Endothelial cell of umbilical vein (primary cell): ENCODE measurements around the gene HS6ST2. TPM values are rescaled to one million over a fixed set of nuclear protein-coding genes. Genes with fewer than 3 reads are reported as not detected.

Experiments
- BruUV-seq: library from RNA; stranded (reverse); fragments of 400-500 nt; replicated peaks from 2 replicates; lab custom pipeline; 2021; lab: Mats Ljungman, UMichigan
- CTCF ChIA-PET: fragments of 300-600, 350-600 bp; sonication (Branson Sonifier 250); formaldehyde crosslinking; loops from one replicate; lab custom pipeline; 2021; ENCODE audit warnings: antibody characterized with exemption, inconsistent platforms; lab: Charles Lee
- POLR2A ChIA-PET: fragments of 300-600, 350-600 bp; sonication (Branson Sonifier 250); formaldehyde crosslinking; loops from one replicate; lab custom pipeline; 2021; ENCODE audit warnings: antibody characterized with exemption, inconsistent platforms; lab: Charles Lee
- DNase-seq: peaks from one replicate; pipeline ENCODE4 v3.0.0-alpha.2; 2011; ENCODE audit warnings: low read depth, low spot score
- FAIRE-seq: peaks from 2 replicates; lab custom pipeline; 2011; peaks lifted over from hg19 to GRCh38; lab: Jason Lieb, UNC
- H2AFZ ChIP-seq: 2 replicates; pipeline ENCODE4 v1.6.0; 2012; ENCODE audit warnings: low read depth, low read length, control low read depth, inconsistent platforms
- H3K27ac ChIP-seq: 2 replicates; pipeline ENCODE4 v1.5.1; 2011; ENCODE audit warnings: low read depth, mild to moderate bottlenecking, control low read depth, low read length, moderate library complexity; ENCODE audit not compliant: insufficient read depth
- H3K27me3 ChIP-seq, 2 experiments: 2 replicates each; pipeline versions ENCODE4 v1.6.0 to v1.6.1; 2011; ENCODE audit warnings: low read length in 2 of 2, mixed read lengths in 1 of 2; ENCODE audit not compliant: control insufficient read depth in 2 of 2, insufficient read depth in 2 of 2
- H3K36me3 ChIP-seq, 2 experiments: 2 replicates in 1 of 2; 3 replicates in 1 of 2; pipeline ENCODE4 v1.5.1; 2011; ENCODE audit warnings: low read length in 2 of 2, mild to moderate bottlenecking in 1 of 2, moderate library complexity in 1 of 2; ENCODE audit not compliant: control insufficient read depth in 2 of 2, insufficient read depth in 2 of 2; ENCODE audit errors: extremely low read depth in 1 of 2
- H3K4me1 ChIP-seq: 3 replicates; pipeline ENCODE4 v1.5.1; 2011; ENCODE audit warnings: mild to moderate bottlenecking, low read length; ENCODE audit not compliant: control insufficient read depth, insufficient read depth; ENCODE audit errors: extremely low read depth
- H3K4me2 ChIP-seq: 2 replicates; pipeline ENCODE4 v1.6.1; 2011; ENCODE audit warnings: low read length, control low read depth, mixed read lengths; ENCODE audit not compliant: insufficient read depth
- H3K4me3 ChIP-seq, 3 experiments: fragments of 200-600 bp in 1 of 3; sonication (generic), shearing (Covaris generic) in 1 of 3; replicated peaks in 1 of 3; 2 replicates each; pipeline ENCODE4 v1.5.1; 2011 to 2016; ENCODE audit warnings: control low read depth in 3 of 3, low read length in 3 of 3, mild to moderate bottlenecking in 2 of 3, inconsistent platforms in 1 of 3, low read depth in 1 of 3, moderate library complexity in 1 of 3; ENCODE audit not compliant: insufficient read depth in 1 of 3
- H3K79me2 ChIP-seq: 2 replicates; pipeline ENCODE4 v1.6.0; 2012; ENCODE audit warnings: low read length, inconsistent platforms; ENCODE audit not compliant: control insufficient read depth, insufficient read depth
- H3K9ac ChIP-seq: replicated peaks from 2 replicates; pipeline ENCODE3; 2011; ENCODE audit warnings: low read length, control low read depth; ENCODE audit not compliant: insufficient read depth; ENCODE audit errors: extremely low read depth
- H3K9me1 ChIP-seq: replicated peaks from 3 replicates; pipeline ENCODE4 v1.6.0; 2011; ENCODE audit warnings: mild to moderate bottlenecking, low read length; ENCODE audit not compliant: control insufficient read depth, insufficient read depth; ENCODE audit errors: extremely low read depth
- H3K9me3 ChIP-seq: replicated peaks from 2 replicates; pipeline ENCODE4 v1.5.1; 2012; ENCODE audit warnings: low read length, inconsistent platforms; ENCODE audit not compliant: control insufficient read depth, insufficient read depth
- H4K20me1 ChIP-seq: replicated peaks from 2 replicates; pipeline ENCODE3; 2011; ENCODE audit warnings: mild to moderate bottlenecking, low read length; ENCODE audit not compliant: control insufficient read depth, insufficient read depth; ENCODE audit errors: extremely low read depth
- CTCF ChIP-seq, 2 donors: IDR thresholded peaks; 1 replicate in 1 of 2; 2 replicates in 1 of 2; pipeline ENCODE4 v1.5.1; 2011; ENCODE audit warnings: low read length in 2 of 2, mild to moderate bottlenecking in 2 of 2, moderate library complexity in 2 of 2, control low read depth in 1 of 2, inconsistent platforms in 1 of 2, low read depth in 1 of 2; ENCODE audit not compliant: insufficient read depth in 1 of 2; ENCODE audit errors: extremely low read depth in 1 of 2
- EZH2 ChIP-seq: IDR thresholded peaks from 2 replicates; pipeline ENCODE4 v1.6.1; 2012; ENCODE audit warnings: borderline replicate concordance, low read depth, mild to moderate bottlenecking, moderate library complexity, low read length, inconsistent platforms; ENCODE audit not compliant: severe bottlenecking
- FOS ChIP-seq: IDR thresholded peaks from 2 replicates; pipeline ENCODE4 v1.6.1; 2011; ENCODE audit warnings: mild to moderate bottlenecking, low read length, moderate library complexity, borderline replicate concordance; ENCODE audit not compliant: insufficient read depth
- GATA2 ChIP-seq: IDR thresholded peaks from 2 replicates; pipeline ENCODE4 v1.7.0; 2011; ENCODE audit warnings: low read depth, mild to moderate bottlenecking, moderate library complexity, mixed read lengths, low read length; ENCODE audit not compliant: insufficient read length, insufficient read depth
- JUN ChIP-seq: IDR thresholded peaks from 2 replicates; pipeline ENCODE4 v1.6.1; 2011; ENCODE audit warnings: borderline replicate concordance, low read depth; ENCODE audit not compliant: insufficient read length, insufficient read depth
- MAX ChIP-seq: IDR thresholded peaks from 2 replicates; pipeline ENCODE4 v1.6.1; 2011; ENCODE audit not compliant: insufficient read depth, insufficient read length
- POLR2A ChIP-seq: IDR thresholded peaks from 2 replicates; pipeline ENCODE4 v1.6.1; 2012; ENCODE audit warnings: low read depth, mild to moderate bottlenecking, control low read depth, low read length
- POLR2AphosphoS5 ChIP-seq: IDR thresholded peaks from 2 replicates; pipeline ENCODE4 v1.6.1; 2012; ENCODE audit warnings: low read depth, mild to moderate bottlenecking, control low read depth, low read length, moderate library complexity; ENCODE audit not compliant: insufficient read depth
- dilution Hi-C: fragments of 300-500 bp; cut with MboI; formaldehyde crosslinking; loops from one replicate; pipeline ENCODE4 v1.15.0; 2019; ENCODE audit warnings: low sequenced_read_pairs; ENCODE audit not compliant: extremely low pct_ligation_motif_present
- intact Hi-C: fragments of 100-400 bp; cut with micrococcal nuclease; formaldehyde crosslinking; loops from one replicate; pipeline ENCODE4 v1.10.0; 2022
- polyA plus RNA-seq, 4 experiments: library from polyadenylated mRNA; depleted of rRNA in 3 of 4; stranded (reverse) in 3 of 4; unstranded in 1 of 4; fragments of >200 nt; gene quantifications; 2 replicates each; pipeline versions ENCODE4 v1.2.1 to v1.2.3, GENCODE V29; 2011 to 2012; ENCODE audit warnings: missing spikeins in 1 of 4
- total RNA-seq: library from RNA; stranded (reverse); gene quantifications from 2 replicates; pipeline ENCODE4 v1.2.3, GENCODE V29; 2021

The HS6ST2 gene
- total and polyA plus RNA-seq, 2 donors (not counting 3 experiments of a cell fraction or from before 2014, with no cell fraction given): 0.49 to 0.84 TPM

GRCh38 chrX:132924426-132924825 is 34.0 kb downstream of the HS6ST2 start:
- no peak overlapping the region for H3K27ac ChIP-seq

GRCh38 chrX:132918523-132918922 is 39.9 kb downstream of the HS6ST2 start:
- intact Hi-C loops: no loop called here
- Histone ChIP-seq H4K20me1 (no peaks in the 10 kb centered on the region), H3K9me3 (no peaks in the 10 kb centered on the region), H3K4me2 (no peak overlapping the region), H3K36me3 (no peaks in the 10 kb centered on the region), H3K9ac (no peak overlapping the region), H3K79me2 (no peaks in the 10 kb centered on the region), H3K4me1 (no peaks in the 10 kb centered on the region), H2AFZ (no peak overlapping the region), H3K9me1 (no peaks in the 10 kb centered on the region), H3K27ac (no peak overlapping the region), H3K27me3 (no peaks in the 10 kb centered on the region), H3K4me3 (no peak overlapping the region)
- no peak for DNase-seq
- dilution Hi-C loops: no loop called here
- FAIRE-seq: no peak
- no TSS peak for BruUV-seq
- CTCF ChIA-PET: no interaction called here
- POLR2A ChIA-PET: no interaction called here
- TF ChIP-seq JUN (no peak), GATA2 (no peak), POLR2AphosphoS5 (no peak), POLR2A (no peak), EZH2 (no peak), CTCF (IDR thresholded peaks at IDR 0.05; ENCODE audit: extremely low read depth in 1 of 2, insufficient read depth in 1 of 2, low read depth in 1 of 2, low read length in 2 of 2) (no peak), FOS (no peak), MAX (no peak)

More at GRCh38 chrX:132924426-132924825, 34.0 kb downstream of the HS6ST2 start:
- ChIA-PET POLR2A (no interaction called here), CTCF (no interaction called here)
- Histone ChIP-seq H3K36me3 (no peaks in the 10 kb centered on the region), H3K4me1 (no peaks in the 10 kb centered on the region), H3K4me2 (no peak overlapping the region), H3K9me3 (no peaks in the 10 kb centered on the region), H3K4me3 (no peak overlapping the region), H3K9ac (no peak overlapping the region), H3K79me2 (no peaks in the 10 kb centered on the region), H4K20me1 (no peaks in the 10 kb centered on the region), H3K27me3 (no peaks in the 10 kb centered on the region), H3K9me1 (no peaks in the 10 kb centered on the region), H2AFZ (no peak overlapping the region)
- DNase-seq (no peak), FAIRE-seq (no peak)
- dilution Hi-C loops (no loop called here), intact Hi-C loops (no loop called here)
- TF ChIP-seq CTCF (IDR thresholded peaks at IDR 0.05; ENCODE audit: extremely low read depth in 1 of 2, insufficient read depth in 1 of 2, low read depth in 1 of 2, low read length in 2 of 2): no peak
- no TSS peak for BruUV-seq
